GM23338 (cell line): ENCODE measurements around the gene PERCC1. TPM values are rescaled to one million over a fixed set of nuclear protein-coding genes. Genes with fewer than 3 reads are reported as not detected.

ENCODE experiments used
- ATAC-seq: fragments of 200-7000 bp; cut with Tn5 transposase; 3 replicates; pipeline ENCODE4 v1.9.1; 2020
- DNase-seq: peaks from one replicate; pipeline ENCODE4 v3.0.0-alpha.2; 2015; ENCODE audit warnings: low spot score
- H2AFZ ChIP-seq: fragments of 200-600 bp; sonication (generic); 2 replicates; pipeline ENCODE4 v1.8.0; 2016; ENCODE audit warnings: antibody characterized with exemption, mild to moderate bottlenecking, moderate library complexity
- H3F3A ChIP-seq: fragments of 200-600 bp; sonication (generic); replicated peaks from 2 replicates; pipeline ENCODE4 v1.8.0; 2017; ENCODE audit warnings: antibody characterized with exemption, mixed run types, low read depth
- H3K27ac ChIP-seq: fragments of 200-600 bp; sonication (generic); 2 replicates; pipeline ENCODE4 v1.6.1; 2016; ENCODE audit warnings: low read depth
- H3K27me3 ChIP-seq: fragments of 200-600 bp; sonication (generic); 2 replicates; pipeline ENCODE4 v1.8.0; 2016; ENCODE audit warnings: mild to moderate bottlenecking, mixed run types, moderate library complexity; ENCODE audit not compliant: insufficient read depth
- H3K36me3 ChIP-seq: fragments of 200-600 bp; sonication (generic); 2 replicates; pipeline ENCODE4 v1.8.0; 2016; ENCODE audit warnings: mild to moderate bottlenecking; ENCODE audit not compliant: insufficient read depth
- H3K4me1 ChIP-seq: fragments of 200-600 bp; sonication (generic); 2 replicates; pipeline ENCODE4 v1.8.0; 2016; ENCODE audit warnings: mild to moderate bottlenecking, moderate library complexity; ENCODE audit not compliant: insufficient read depth
- H3K4me2 ChIP-seq: fragments of 200-600 bp; sonication (generic); 2 replicates; pipeline ENCODE4 v1.7.1; 2017; ENCODE audit warnings: mixed run types
- H3K4me3 ChIP-seq: fragments of 200-600 bp; sonication (generic); 2 replicates; pipeline ENCODE4 v1.6.1; 2016; ENCODE audit warnings: mixed run types
- H3K79me2 ChIP-seq: fragments of 200-600 bp; sonication (generic); replicated peaks from 2 replicates; pipeline ENCODE4 v1.8.0; 2017; ENCODE audit warnings: mild to moderate bottlenecking; ENCODE audit not compliant: insufficient read depth
- H3K9me2 ChIP-seq: fragments of 200-600 bp; sonication (generic); 2 replicates; pipeline ENCODE4 v1.8.0; 2017; ENCODE audit not compliant: insufficient read depth
- H4K20me1 ChIP-seq: fragments of 200-600 bp; sonication (generic); replicated peaks from 2 replicates; pipeline ENCODE4 v1.8.0; 2017; ENCODE audit warnings: mild to moderate bottlenecking; ENCODE audit not compliant: insufficient read depth
- H3K27ac Mint-ChIP-seq: 2 replicates; pipeline ENCODE4 v1.8.0; 2020; ENCODE audit warnings: inconsistent platforms, mild to moderate bottlenecking, moderate library complexity, mixed read lengths
- H3K27me3 Mint-ChIP-seq: 3 replicates; pipeline ENCODE4 v1.8.0; 2022; ENCODE audit warnings: low read depth, mild to moderate bottlenecking, moderate library complexity, mixed read lengths, inconsistent platforms; ENCODE audit not compliant: insufficient read depth, poor library complexity
- H3K36me3 Mint-ChIP-seq: 3 replicates; pipeline ENCODE4 v1.8.0; 2021; ENCODE audit warnings: low read depth, mild to moderate bottlenecking, inconsistent platforms, moderate library complexity, mixed read lengths
- H3K4me1 Mint-ChIP-seq: 3 replicates; pipeline ENCODE4 v1.8.0; 2020; ENCODE audit warnings: mild to moderate bottlenecking, inconsistent platforms, mixed read lengths
- H3K4me3 Mint-ChIP-seq: 3 replicates; pipeline ENCODE4 v1.8.0; 2021; ENCODE audit warnings: moderate library complexity, mild to moderate bottlenecking, inconsistent platforms, mixed read lengths
- H3K9me3 Mint-ChIP-seq: 3 replicates; pipeline ENCODE4 v1.8.0; 2020; ENCODE audit warnings: moderate library complexity, mild to moderate bottlenecking, inconsistent platforms, mixed read lengths
- CREB1 ChIP-seq: fragments of 250-450 bp; sonication (Bioruptor Pico); IDR thresholded peaks from 2 replicates; pipeline ENCODE4 v1.5.0; 2020; ENCODE audit warnings: low read depth, mild to moderate bottlenecking, moderate library complexity
- CTCF ChIP-seq, 2 experiments: fragments of 200-600 bp in 1 of 2; sonication (generic) in 1 of 2; conservative IDR thresholded peaks; 2 replicates each; pipeline versions ENCODE4 v1.5.1 to v1.6.1; 2016 to 2017; ENCODE audit warnings: antibody characterized with exemption in 2 of 2, low read depth in 2 of 2, mild to moderate bottlenecking in 2 of 2, moderate library complexity in 1 of 2
- ETS1 ChIP-seq: IDR thresholded peaks from 2 replicates; pipeline ENCODE4 v1.6.1; 2016; ENCODE audit warnings: antibody characterized with exemption
- EZH2 ChIP-seq: fragments of 200-600 bp; sonication (generic); IDR thresholded peaks from one replicate; pipeline ENCODE4 v1.8.0; 2017; ENCODE audit warnings: antibody characterized with exemption, mild to moderate bottlenecking, low read depth; ENCODE audit not compliant: unreplicated experiment
- EZH2phosphoT487 ChIP-seq: fragments of 200-600 bp; sonication (generic); IDR thresholded peaks from one replicate; pipeline ENCODE4 v1.8.1; 2018; ENCODE audit warnings: antibody characterized with exemption; ENCODE audit not compliant: unreplicated experiment
- JUNB ChIP-seq: IDR thresholded peaks from one replicate; pipeline ENCODE4 v1.6.1; 2016; ENCODE audit warnings: antibody characterized with exemption; ENCODE audit not compliant: unreplicated experiment
- NANOG ChIP-seq: IDR thresholded peaks from 2 replicates; pipeline ENCODE4 v1.6.1; 2016; ENCODE audit warnings: antibody characterized with exemption, borderline replicate concordance
- POLR2AphosphoS5 ChIP-seq: IDR thresholded peaks from 2 replicates; pipeline ENCODE4 v1.6.1; 2016; ENCODE audit warnings: antibody characterized with exemption, low read depth
- REST ChIP-seq: IDR thresholded peaks from one replicate; pipeline ENCODE4 v1.6.1; 2018; ENCODE audit warnings: antibody characterized with exemption; ENCODE audit not compliant: unreplicated experiment
- STAT1 ChIP-seq: IDR thresholded peaks from one replicate; pipeline ENCODE4 v1.6.1; 2016; ENCODE audit warnings: antibody characterized with exemption; ENCODE audit not compliant: unreplicated experiment
- ZNF114 ChIP-seq: fragments of 250-450 bp; sonication (Bioruptor Pico); IDR thresholded peaks from 2 replicates; pipeline ENCODE4 v1.5.0; 2020; ENCODE audit warnings: mild to moderate bottlenecking, moderate library complexity
- ZNF331 ChIP-seq: fragments of 250-450 bp; sonication (Bioruptor Pico); IDR thresholded peaks from 2 replicates; pipeline ENCODE4 v1.5.0; 2020; ENCODE audit warnings: low read depth, mild to moderate bottlenecking, moderate library complexity
- ZNF462 ChIP-seq: fragments of 250-450 bp; sonication (Bioruptor Pico); IDR thresholded peaks from 2 replicates; pipeline ENCODE4 v1.5.0; 2020; ENCODE audit warnings: mild to moderate bottlenecking, moderate library complexity
- polyA plus RNA-seq: library from polyadenylated mRNA; unstranded; fragments of >200 nt; fragmentation: Nextera tagmentation; extraction: Ambion mirVana; gene quantifications from 2 replicates; pipeline ENCODE4 v1.2.1, GENCODE V29; 2016
- total RNA-seq: library from RNA; depleted of rRNA; stranded (reverse); fragments of >200 nt; shearing (Covaris generic); gene quantifications from 2 replicates; pipeline ENCODE4 v1.2.3, GENCODE V29; 2014

Gene PERCC1
- total and polyA plus RNA-seq, 2 experiments from 2014 or later, result not detected

- no peak for ATAC-seq
- no peak overlapping the region for H3K4me3 Mint-ChIP-seq
- H3K36me3 ChIP-seq, result no peaks in the 10 kb centered on the region
These were observed 29.8 kb downstream of the PERCC1 start for GRCh38 chr16:1460602-1461138.

More at GRCh38 chr16:1460602-1461138, 29.8 kb downstream of the PERCC1 start:
- H3K4me3 ChIP-seq, result no peak overlapping the region
- H3K4me1 Mint-ChIP-seq, result no peaks in the 10 kb centered on the region; the same call in 2 of the 3 replicates
- TF ChIP-seq ZNF462 (no peak), EZH2phosphoT487 (no peak), ZNF331 (CRISPR knock-in tag) (no peak), CTCF (conservative IDR thresholded peaks at IDR 0.05; ENCODE audit: low read depth in 2 of 2) (no peak), CREB1 (no peak), REST (no peak), ZNF114 (CRISPR knock-in tag) (no peak), EZH2 (no peak), STAT1 (no peak), NANOG (no peak), POLR2AphosphoS5 (no peak), JUNB (no peak), ETS1 (no peak)
- H3K9me2 ChIP-seq, result no peaks in the 10 kb centered on the region
- no peak overlapping the region for H3K27ac ChIP-seq
- no peak overlapping the region for H2AFZ ChIP-seq
- H3K4me2 ChIP-seq, result no peak overlapping the region
- no peaks in the 10 kb centered on the region for H3K9me3 Mint-ChIP-seq
- no peak overlapping the region for H3K27ac Mint-ChIP-seq
- no peaks in the 10 kb centered on the region for H3F3A ChIP-seq
- H3K36me3 Mint-ChIP-seq, result peaks cover 8% of the 10 kb centered on the region
- H3K27me3 Mint-ChIP-seq, result no peaks in the 10 kb centered on the region
- no peak for DNase-seq
- peaks cover 4% of the 10 kb centered on the region for H4K20me1 ChIP-seq
- H3K27me3 ChIP-seq, result no peaks in the 10 kb centered on the region
- no peaks in the 10 kb centered on the region; the same call in 1 of the 2 replicates for H3K79me2 ChIP-seq
- H3K4me1 ChIP-seq, result no peaks in the 10 kb centered on the region
